Activated T-cell treated with anti-CD3 and anti-CD28 coated beads, Interleukin-2, amount 50 U/mL, for 1 hour (primary cell): Measurements from ENCODE around the gene PTPRN2.
"Not testable (repeated sequence)": the region's sequence is repeated elsewhere in the genome, so short reads cannot be mapped to it uniquely, and the experiment has no call there.

Experiments
- DNase-seq: peaks from one replicate; pipeline ENCODE4 v3.0.0-alpha.2; 2020

PTPRN2 gene

DNA sequence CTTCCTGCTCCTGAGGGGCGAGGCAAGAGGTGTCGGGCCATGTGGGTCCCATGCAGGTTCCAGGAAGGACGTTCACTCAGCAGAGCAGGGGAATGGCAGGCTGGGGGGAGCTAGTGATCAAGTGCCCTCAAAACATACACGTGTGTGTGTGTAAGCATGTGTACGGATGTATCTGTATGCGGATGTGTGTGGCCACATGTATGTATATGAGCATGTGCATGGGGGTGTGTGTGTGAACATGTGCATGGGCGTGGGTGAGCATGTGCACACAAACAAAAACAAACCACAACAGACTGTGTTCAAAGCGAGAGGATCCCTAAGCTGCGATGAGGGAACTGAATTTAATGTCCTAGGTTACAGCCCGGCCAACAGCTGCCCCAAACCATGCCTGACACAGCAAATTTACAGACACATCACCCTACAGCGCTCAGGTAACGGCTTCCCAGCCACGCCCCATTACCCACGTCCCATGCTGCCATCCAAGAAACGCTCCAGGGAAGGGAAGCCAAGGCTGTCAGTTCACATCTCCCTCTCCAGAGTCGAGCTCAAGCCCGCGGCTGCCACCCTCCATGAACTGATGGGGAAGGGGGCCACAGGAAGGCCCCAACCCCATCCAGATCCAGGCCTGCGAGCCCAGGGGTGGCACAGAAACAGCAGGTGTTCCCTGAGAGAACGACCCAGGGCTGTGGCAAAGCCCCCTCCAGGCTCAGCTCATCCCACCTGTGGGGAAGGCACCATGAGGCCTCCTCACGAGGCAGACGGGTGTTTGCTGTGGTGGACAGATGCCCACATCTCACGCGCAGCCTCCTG, 56.6 kb downstream of the PTPRN2 start:
- no peak for DNase-seq

DNA sequence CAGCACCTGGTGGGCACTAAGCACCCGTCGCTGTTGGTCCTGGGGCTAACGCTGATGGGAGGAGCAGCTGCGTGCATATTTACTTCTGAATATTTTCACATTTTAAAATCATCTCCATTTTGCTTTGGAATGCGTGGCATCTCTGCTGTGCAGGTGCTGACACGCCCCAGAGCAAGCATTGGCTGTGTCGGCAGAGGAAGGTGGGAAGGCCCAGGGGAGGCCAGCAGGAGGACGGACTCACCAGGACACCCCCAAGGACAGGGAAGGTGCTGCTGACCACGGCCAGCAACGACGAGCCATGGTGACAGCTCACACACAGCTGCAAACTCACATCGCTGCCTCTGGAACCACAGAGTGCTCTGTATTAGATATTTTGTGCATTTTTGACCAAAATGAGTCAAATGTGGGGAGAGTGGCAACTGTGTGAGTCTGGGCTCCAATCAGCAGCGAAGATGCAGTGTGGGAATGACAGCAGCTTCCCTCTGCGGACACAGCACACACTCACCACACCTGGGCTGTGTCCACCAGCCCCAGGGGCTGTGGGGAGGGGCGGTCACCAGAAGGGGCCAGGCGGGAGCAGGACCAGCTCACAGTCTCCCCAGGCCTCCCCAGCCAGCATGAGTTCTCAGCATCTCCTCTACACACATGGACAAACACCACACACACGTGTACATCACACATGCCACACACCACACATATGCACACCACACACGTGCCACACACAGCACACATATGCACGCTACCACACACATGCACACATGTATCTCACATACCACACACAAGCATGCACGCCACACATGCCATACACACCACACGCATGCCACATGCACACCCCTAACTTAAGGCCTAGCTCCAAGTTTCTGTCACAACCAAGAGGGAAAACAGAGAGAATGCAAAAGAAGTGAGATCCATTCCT, 58.2 kb downstream of the PTPRN2 start:
- no peak for DNase-seq

DNA sequence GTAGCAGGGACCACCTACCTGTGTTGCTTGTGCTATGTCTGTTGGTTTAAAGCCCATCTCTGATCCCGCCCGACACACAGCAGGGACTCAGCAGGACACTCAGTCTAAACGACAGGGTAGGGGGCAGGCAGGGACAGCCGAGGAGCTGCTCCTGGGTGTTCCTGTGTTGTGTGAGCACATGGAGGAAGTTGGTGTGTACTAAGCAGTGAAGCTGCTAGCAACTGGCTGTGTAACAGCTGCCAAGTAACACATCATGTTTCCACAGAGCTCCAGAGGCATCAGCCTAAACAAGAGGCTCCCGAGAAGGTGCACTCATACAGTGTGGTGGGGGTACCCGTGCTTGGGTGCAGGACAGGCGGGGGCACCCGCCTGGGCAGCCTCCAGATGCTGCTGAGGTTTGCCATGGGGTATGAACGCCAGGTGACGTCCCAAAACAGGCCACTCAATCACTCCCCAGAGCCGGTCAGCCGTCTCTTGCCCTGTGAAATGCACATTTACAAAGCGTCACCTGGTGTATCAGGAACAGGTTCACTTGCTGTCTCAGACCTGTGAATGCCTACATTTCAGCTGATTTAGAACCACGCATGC, 59.6 kb downstream of the PTPRN2 start:
- DNase-seq: no peak

DNA sequence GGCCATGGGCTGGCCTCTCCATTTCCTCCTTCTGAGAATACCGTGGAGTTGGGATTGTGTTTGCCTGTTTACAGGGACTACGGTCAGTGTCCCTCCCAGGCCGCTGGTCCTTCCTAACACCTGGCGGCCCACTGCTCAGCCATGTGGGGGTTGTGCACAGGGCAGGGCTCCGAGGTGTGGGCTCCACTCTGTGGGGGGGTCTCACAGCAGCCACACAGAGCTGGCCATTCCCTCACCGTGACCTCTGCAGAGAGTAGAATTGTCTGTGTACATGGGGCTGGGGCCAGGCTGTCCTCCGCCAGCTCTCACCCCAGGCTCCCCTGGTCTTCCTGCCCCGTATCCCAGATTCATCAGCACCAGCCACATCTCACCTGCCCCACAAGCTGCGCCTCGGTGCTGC, 60.1 kb downstream of the PTPRN2 start:
- DNase-seq: no peak

DNA sequence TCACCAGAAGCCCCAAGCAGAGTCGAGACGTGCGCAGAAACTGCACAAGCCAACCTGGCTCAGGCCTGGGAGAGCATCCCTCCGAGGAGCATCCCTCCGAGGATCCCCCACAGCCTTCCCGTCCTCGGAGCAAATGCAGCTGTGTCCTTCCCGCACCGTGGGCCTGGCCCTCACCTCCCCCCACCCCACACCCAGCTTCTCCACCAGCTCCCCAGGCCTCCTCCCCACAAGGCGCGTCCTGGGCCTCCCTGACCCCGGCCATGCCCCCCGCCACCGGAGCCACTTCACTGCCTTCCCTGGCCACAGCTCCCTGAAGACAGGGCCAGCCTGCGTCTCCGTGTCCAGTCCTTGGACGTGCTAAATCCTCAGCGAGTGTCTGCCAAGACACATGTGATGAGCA, 60.6 kb downstream of the PTPRN2 start:
- DNase-seq: no peak

DNA sequence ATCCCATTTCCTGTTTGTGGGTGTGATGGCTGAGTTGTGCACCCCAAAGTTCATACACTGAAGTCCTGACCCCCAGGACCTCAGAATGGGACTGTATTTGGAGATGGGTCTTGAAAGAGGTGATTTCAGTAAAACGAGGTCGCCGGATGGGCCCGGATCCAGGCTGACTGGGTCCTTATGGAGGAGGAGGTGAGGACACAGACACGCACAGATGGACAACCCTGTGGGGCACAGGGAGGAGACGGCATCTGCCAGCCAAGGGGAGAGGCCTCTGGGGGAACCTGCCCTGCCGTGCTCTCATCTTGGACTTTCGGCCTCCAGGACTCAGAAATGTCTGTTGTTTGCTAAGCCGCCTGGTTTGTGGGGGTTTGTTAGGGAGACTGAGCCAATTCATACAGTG, 61.1 kb downstream of the PTPRN2 start:
- DNase-seq: no peak

DNA sequence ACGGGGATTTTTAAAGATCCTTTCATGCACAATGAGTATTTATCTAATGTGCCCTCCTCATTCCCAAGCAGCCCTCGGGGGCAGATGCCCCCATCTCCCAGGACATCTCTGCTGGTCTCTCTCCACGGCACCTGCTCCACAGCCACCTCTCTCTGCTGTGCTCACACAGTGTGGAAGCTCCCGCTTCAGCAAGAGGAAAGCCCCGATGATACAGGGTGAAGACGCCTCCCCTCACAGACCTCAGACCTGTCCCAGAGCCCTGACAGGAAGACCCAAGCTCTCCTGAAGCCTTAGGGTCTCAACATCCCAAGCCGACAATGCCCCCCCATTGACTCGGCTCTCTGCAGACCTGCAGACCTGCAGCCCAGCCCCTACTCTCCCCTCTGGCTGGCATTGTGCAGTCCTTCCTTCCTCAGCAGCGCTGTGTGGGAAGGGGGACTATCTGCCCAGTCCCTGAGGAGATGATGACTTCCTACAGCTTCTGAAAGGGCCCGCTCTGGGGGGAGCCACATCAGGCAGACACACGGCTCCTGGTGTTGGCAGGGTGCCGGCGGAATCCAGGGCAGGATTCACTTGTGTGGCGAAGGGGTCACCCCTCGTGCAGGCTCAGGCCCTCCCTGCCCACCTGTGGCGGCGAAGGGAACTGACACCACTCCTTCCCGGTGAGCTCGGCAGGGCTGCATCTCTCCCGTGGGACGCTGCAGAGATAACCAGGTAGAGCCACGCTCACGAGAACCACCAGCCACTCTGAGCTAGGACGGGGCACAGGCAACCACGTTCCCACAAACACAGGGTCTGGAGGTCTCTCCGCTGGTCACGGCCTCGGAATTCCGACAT, 61.8 kb downstream of the PTPRN2 start:
- no peak for DNase-seq

DNA sequence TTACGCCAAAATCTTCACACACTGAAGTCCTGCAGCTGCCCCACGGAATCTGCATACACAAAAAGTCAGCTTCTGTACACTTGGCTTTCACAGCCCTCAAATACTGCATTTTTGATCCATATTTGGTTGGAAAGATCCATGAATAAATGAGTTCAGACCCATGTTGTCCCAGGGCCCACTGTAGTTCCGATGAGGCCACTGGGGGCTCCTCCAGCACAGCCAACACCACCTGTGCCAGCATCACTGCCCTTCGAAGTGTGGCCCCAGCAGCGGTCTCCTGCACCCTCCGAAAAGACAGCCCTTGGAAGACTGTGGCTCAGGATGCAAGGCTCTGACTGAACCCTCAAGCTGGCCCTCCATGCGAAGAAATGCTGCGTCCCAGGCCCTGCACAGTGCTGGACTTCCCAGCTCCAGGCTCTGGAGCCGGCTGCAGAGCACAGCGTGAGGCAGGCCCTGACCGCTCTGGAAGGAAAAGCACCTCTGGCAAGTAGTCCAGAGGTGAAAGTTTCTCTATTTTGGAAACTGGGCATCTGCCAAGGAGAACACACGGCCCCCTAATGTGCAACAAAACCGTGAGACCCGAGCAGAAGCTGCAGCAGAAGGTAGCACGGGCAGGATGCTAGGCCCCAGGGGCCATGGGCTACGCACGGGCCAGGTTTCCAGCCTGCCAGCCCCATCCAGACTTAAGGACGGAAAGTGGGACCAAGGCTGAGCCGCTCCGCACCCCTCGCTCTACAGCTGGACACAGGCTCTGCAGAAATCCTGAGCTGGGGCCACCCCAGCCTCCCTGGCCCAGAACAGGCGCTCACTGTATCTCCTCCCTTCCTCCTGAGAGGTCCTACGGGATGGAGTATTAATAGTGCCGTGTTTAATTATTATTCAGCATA, 62.6 kb downstream of the PTPRN2 start:
- DNase-seq: no peak

DNA sequence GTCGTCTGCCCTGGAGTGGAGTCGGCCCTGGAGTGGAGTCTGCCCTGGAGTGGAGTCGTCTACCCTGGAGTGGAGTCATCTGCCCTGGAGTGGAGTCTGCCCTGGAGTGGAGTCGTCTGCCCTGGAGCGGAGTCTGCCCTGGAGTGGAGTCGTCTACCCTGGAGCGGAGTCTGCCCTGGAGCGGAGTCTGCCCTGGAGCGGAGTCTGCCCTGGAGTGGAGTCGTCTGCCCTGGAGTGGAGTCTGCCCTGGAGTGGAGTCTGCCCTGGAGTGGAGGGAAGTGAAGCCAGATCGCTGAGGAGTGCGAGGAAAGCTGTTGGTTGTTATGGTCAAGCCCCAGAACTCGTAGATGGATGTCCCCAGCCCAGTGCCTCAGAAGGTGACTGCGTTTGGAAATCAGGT, 63.3 kb downstream of the PTPRN2 start:
- DNase-seq: not testable (repeated sequence)

DNA sequence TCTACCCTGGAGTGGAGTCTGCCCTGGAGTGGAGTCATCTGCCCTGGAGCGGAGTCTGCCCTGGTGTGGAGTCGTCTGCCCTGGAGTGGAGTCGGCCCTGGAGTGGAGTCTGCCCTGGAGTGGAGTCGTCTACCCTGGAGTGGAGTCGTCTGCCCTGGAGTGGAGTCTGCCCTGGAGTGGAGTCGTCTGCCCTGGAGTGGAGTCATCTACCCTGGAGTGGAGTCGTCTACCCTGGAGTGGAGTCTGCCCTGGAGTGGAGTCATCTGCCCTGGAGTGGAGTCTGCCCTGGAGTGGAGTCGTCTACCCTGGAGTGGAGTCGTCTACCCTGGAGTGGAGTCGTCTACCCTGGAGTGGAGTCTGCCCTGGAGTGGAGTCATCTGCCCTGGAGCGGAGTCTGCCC, 63.7 kb downstream of the PTPRN2 start:
- DNase-seq: not testable (repeated sequence)

DNA sequence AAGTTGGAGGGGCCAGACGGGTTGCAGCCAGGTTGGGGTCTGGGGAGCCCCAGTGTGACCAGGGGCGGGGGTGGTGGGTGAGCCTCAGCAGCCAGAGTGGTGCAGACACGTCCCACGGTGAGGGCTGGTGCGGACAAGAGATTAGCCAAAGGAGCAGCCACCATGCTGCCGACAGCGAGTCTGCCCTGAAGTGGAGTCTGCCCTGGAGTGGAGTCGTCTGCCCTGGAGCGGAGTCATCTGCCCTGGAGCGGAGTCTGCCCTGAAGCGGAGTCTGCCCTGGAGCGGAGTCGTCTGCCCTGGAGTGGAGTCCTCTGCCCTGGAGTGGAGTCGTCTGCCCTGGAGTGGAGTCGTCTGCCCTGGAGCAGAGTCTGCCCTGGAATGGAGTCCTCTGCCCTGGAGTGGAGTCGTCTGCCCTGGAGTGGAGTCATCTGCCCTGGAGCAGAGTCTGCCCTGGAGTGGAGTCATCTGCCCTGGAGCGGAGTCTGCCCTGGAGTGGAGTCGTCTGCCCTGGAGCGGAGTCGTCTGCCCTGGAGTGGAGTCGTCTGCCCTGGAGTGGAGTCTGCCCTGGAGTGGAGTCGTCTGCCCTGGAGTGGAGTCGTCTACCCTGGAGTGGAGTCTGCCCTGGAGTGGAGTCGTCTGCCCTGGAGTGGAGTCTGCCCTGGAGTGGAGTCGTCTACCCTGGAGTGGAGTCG, 64.3 kb downstream of the PTPRN2 start:
- not testable (repeated sequence) for DNase-seq

DNA sequence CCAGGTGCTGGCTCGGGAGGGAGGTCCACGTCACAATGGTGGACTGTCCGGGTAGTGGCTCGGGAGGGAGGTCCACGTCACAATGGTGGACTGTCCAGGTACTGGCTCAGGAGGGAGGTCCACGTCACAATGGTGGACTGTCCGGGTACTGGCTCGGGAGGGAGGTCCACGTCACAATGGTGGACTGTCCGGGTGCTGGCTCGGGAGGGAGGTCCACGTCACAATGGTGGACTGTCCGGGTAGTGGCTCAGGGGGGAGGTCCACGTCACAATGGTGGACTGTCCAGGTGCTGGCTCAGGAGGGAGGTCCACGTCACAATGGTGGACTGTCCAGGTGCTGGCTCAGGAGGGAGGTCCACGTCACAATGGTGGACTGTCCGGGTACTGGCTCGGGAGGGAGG, 65.8 kb downstream of the PTPRN2 start:
- not testable (repeated sequence) for DNase-seq

DNA sequence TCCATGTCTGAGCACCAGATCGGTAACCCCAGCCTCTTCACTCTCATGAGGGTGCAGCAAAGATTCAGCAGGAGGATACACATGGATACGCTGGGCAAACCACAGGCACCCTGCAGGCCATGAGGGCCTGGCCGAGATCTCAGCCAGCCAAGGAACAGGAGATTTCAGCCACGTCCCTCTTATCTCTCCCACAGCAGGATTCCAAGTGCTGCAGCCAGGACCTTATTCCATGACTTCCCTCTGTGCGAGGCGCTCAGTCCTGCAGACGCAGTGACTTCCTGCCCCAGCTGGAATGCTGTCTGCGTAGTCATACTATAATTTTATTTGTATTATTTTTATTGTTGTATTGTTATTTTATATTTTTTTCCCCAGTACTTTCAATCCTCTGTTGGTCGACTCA, 66.8 kb downstream of the PTPRN2 start:
- no peak for DNase-seq

DNA sequence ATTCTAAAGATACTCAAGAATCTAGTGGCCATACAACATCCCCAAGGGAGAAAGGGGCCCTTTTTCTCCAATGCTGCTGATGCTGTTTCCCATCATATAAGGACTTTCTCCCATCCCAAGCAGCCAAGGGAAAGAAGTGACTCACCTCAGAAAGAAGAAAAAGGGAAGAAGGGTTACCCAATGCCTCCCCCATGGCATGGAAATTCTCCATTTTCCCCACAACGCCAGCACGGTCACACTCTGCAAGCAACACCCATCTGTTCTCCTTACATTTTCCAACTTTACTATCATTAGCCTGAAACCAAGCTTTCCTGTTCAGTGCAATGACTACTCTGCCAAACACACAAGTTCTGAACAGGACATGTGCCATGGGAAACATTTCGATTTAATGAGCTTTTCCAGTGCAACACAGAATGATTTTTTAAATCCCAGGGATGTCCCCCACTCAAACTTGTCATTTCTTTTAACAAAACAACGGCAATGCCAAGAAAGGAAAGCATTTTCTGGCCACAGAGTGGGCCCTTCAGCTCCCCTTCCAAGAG, 67.9 kb downstream of the PTPRN2 start:
- DNase-seq: no peak

DNA sequence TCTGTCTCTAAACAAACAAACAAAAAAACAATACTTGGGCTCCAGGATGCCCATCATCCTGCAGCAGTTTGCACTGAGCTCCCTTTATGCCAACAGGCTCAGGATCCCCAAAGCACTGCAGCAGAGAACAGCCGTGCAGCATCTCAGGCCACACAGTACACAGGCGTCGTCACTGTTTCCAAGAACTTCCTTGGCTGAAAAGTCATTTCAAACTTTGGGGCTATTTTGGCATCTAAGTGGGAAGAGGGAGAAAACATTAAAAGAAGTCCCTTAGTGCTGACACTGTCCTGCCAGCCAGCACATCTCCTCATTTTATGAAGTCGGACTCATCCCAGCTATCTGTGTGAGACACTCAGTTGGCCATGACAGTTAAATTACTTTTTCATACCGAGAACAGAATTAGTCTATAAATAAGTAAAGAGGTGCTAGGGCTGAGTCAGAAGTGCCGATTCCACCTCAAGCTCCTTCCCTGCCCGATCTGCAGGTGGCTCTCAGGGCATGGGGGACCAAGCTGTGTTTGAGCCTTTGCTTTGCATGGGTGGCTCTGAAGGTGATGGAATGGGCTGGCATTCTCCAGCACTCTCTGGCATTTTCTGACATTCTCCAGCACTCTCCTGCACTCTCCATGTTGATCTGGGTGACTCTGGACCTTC, 68.5 kb downstream of the PTPRN2 start:
- DNase-seq: no peak

DNA sequence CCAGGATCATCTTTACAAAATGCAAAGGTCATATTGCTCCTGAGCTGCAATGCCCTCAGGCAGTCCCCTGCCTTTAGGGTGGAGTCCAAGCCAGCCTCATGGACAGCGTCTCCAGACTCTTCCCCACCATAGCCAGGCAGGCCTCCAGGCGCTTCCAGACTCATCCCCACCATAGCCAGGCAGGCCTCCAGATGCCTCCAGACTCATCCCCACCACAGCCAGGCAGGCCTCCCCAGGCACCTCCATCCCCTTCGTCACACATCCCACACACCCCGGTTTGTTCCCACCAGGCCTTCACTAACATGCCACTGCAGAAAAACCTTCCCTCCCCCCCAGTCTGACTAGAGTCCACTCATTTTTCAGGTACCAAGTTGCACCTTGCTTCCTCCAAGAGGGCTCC, 70.1 kb downstream of the PTPRN2 start:
- no peak for DNase-seq

DNA sequence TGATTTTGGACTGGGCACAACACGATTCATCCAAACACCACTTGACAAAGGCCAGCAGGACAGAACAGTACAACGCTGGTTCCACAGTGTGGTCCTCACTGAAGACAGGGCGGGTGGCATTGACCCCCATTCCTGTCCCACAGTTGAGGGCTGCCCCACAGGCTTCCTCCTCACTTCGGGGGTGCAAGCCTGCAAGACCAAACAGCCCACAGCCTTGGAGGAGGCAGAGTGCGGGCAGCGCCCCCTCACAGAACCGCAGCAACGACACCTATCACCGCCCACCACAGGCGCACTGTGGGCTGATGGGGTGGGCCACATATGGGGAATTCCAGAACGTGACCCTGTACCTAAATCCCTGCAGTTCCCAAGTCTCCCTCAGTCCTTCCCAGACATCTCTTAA, 70.6 kb downstream of the PTPRN2 start:
- no peak for DNase-seq

DNA sequence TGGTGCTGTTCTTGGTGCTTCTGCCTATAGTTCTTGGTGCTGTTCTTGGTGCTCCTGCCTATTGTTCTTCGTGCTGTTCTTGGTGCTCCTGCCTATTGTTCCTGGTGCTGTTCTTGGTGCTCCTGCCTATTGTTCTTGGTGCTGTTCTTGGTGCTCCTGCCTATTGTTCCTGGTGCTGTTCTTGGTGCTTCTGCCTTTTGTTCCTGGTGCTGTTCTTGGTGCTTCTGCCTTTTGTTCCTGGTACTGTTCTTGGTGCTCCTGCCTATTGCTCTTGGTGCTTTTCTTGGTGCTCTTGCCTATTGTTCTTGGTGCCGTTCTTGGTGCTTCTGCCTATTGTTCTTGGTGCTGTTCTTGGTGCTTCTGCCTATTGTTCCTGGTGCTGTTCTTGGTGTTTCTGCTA, 71.1 kb downstream of the PTPRN2 start:
- no peak for DNase-seq

DNA sequence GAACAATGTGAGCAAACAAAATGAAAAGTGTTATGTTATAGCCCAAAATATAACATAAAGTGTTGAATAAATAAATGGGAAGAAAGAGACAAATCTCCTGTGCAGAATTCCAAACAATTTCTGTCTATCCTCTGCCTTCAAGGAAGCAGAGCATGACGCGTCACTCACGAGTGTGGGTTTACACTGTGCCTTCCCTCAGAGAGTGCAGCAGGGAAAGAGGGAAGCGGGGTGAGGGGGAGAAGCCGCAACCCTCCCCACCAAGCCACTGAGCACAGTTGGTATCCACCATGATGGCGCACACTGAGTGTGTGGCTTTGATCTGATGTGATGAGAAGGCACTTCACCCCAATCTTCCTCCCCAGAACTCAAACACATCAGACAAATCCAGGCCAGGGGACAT, 74.8 kb downstream of the PTPRN2 start:
- DNase-seq: no peak

DNA sequence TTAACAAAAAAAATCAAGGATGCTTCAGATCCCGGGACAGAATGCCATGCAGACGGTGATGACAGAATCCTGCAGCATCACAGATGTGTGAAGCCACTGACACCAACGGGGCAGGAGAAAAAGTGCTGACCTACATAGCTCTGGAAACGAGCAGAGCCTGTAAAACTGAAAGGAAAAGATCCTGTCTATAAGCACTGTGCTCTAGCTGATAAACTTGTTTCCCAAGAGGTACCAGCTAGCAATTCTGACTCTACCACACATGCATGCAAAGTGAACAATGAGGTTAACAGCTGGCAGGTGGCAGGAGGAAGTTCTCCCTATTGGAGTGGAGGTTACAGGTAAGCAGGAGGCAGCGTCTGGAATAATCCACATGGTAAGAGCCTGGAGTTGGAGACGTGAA, 75.6 kb downstream of the PTPRN2 start:
- no peak for DNase-seq
